Liver (tissue), 9 donors: ENCODE data around the gene CYP1A2. TPM values are rescaled to one million over a fixed set of nuclear protein-coding genes. Genes with fewer than 3 reads are reported as not detected.
A peak's percentile ranks its signal among the peaks of the same experiment; 100 is the strongest.
"Not testable (repeated sequence)": the region's sequence is repeated elsewhere in the genome, so short reads cannot be mapped to it uniquely, and the experiment has no call there.

Experiments used
- DNase-seq: peaks from one replicate; pipeline ENCODE4 v3.0.0-alpha.2; 2017; ENCODE audit warnings: low spot score
- H3K27ac ChIP-seq, 2 donors: one replicate each; pipeline ENCODE4 v1.7.0; 2013; ENCODE audit warnings: inconsistent platforms in 2 of 2, low read length in 2 of 2, control low read depth in 1 of 2, low read depth in 1 of 2, mild to moderate bottlenecking in 1 of 2
- H3K27me3 ChIP-seq, 4 donors: one replicate each; pipeline versions ENCODE4 v1.6.1 to v1.7.0; 2013; ENCODE audit warnings: low read length in 3 of 4, inconsistent platforms in 1 of 4, mild to moderate bottlenecking in 1 of 4, moderate library complexity in 1 of 4; ENCODE audit not compliant: control insufficient read depth in 4 of 4, insufficient read depth in 4 of 4
- H3K36me3 ChIP-seq, 4 donors: one replicate each; pipeline versions ENCODE4 v1.6.1 to v1.7.0; 2013; ENCODE audit warnings: low read length in 3 of 4, mild to moderate bottlenecking in 3 of 4, low read depth in 1 of 4, moderate library complexity in 1 of 4; ENCODE audit not compliant: control insufficient read depth in 4 of 4, insufficient read depth in 3 of 4
- H3K4me1 ChIP-seq, 4 donors: one replicate each; pipeline versions ENCODE4 v1.6.1 to v1.7.0; 2013; ENCODE audit warnings: low read length in 3 of 4, mild to moderate bottlenecking in 3 of 4, moderate library complexity in 1 of 4; ENCODE audit not compliant: control insufficient read depth in 4 of 4, insufficient read depth in 4 of 4
- H3K4me3 ChIP-seq, 3 donors: one replicate each; pipeline versions ENCODE4 v1.6.1 to v1.7.0; 2013; ENCODE audit warnings: low read length in 3 of 3, control low read depth in 1 of 3, low read depth in 1 of 3, mild to moderate bottlenecking in 1 of 3
- H3K9ac ChIP-seq, 2 donors: one replicate each; pipeline ENCODE4 v1.7.0; 2013; ENCODE audit warnings: low read length in 2 of 2, mild to moderate bottlenecking in 2 of 2, moderate library complexity in 2 of 2, control low read depth in 1 of 2, low read depth in 1 of 2
- H3K9me3 ChIP-seq, 4 donors: one replicate each; pipeline versions ENCODE4 v1.6.1 to v1.7.0; 2013; ENCODE audit warnings: low read length in 3 of 4; ENCODE audit not compliant: control insufficient read depth in 4 of 4
- ATF3 ChIP-seq: IDR thresholded peaks from 2 replicates; pipeline ENCODE4 v1.6.1; 2016; ENCODE audit warnings: antibody characterized with exemption
- EGR1 ChIP-seq, 2 donors: IDR thresholded peaks; 2 replicates each; pipeline ENCODE4 v1.6.1; 2016 to 2018; ENCODE audit warnings: antibody characterized with exemption in 2 of 2, low read depth in 2 of 2
- FOXA1 ChIP-seq: IDR thresholded peaks from 2 replicates; pipeline ENCODE4 v1.6.1; 2016; ENCODE audit warnings: antibody characterized with exemption
- FOXA2 ChIP-seq: IDR thresholded peaks from 2 replicates; pipeline ENCODE4 v1.6.1; 2016; ENCODE audit warnings: antibody characterized with exemption
- GABPA ChIP-seq, 2 donors: IDR thresholded peaks in 1 of 2; conservative IDR thresholded peaks in 1 of 2; 2 replicates each; pipeline ENCODE4 v1.6.1; 2016; ENCODE audit warnings: antibody characterized with exemption in 2 of 2, mild to moderate bottlenecking in 1 of 2, moderate library complexity in 1 of 2
- HNF4A ChIP-seq, 2 donors: conservative IDR thresholded peaks; 2 replicates each; pipeline ENCODE4 v1.6.1; 2016; ENCODE audit warnings: antibody characterized with exemption in 2 of 2, mild to moderate bottlenecking in 2 of 2
- HNF4G ChIP-seq: IDR thresholded peaks from 2 replicates; pipeline ENCODE4 v1.6.1; 2016; ENCODE audit warnings: antibody characterized with exemption
- JUND ChIP-seq, 2 donors: IDR thresholded peaks; 2 replicates each; pipeline ENCODE4 v1.6.1; 2016; ENCODE audit warnings: antibody characterized with exemption in 2 of 2
- MAX ChIP-seq: IDR thresholded peaks from 2 replicates; pipeline ENCODE4 v1.6.1; 2016; ENCODE audit warnings: antibody characterized with exemption
- NR2F2 ChIP-seq: IDR thresholded peaks from 2 replicates; pipeline ENCODE4 v1.6.1; 2016; ENCODE audit warnings: antibody characterized with exemption
- RAD21 ChIP-seq, 2 donors: IDR thresholded peaks; 2 replicates each; pipeline ENCODE4 v1.6.1; 2016; ENCODE audit warnings: antibody characterized with exemption in 2 of 2, mild to moderate bottlenecking in 2 of 2
- RXRA ChIP-seq, 2 donors: IDR thresholded peaks; 2 replicates each; pipeline ENCODE4 v1.6.1; 2017 to 2018; ENCODE audit warnings: antibody characterized with exemption in 2 of 2, mild to moderate bottlenecking in 1 of 2
- SP1 ChIP-seq: IDR thresholded peaks from 2 replicates; pipeline ENCODE4 v1.6.1; 2018; ENCODE audit warnings: antibody characterized with exemption, mild to moderate bottlenecking
- TAF1 ChIP-seq: conservative IDR thresholded peaks from 2 replicates; pipeline ENCODE4 v1.6.1; 2016; ENCODE audit warnings: antibody characterized with exemption, mild to moderate bottlenecking
- YY1 ChIP-seq: IDR thresholded peaks from 2 replicates; pipeline ENCODE4 v1.6.1; 2016; ENCODE audit warnings: antibody characterized with exemption, mild to moderate bottlenecking
- ZBTB33 ChIP-seq: IDR thresholded peaks from 2 replicates; pipeline ENCODE4 v1.6.1; 2016; ENCODE audit warnings: antibody characterized with exemption
- WGBS: extraction: QIAGEN DNeasy Blood & Tissue Kit; methylation state at CpG from one replicate; pipeline ENCODE4 v1.1.7; 2013; 5-methylcytosine and 5-hydroxymethylcytosine counted together
- polyA plus RNA-seq, 2 donors: library from polyadenylated mRNA; stranded (reverse) in 1 of 2; unstranded in 1 of 2; fragments of 200-250 nt in 1 of 2; fragments of >200 nt in 1 of 2; fragmentation: Nextera tagmentation in 1 of 2; extraction: Ambion mirVana in 1 of 2; gene quantifications; one replicate each; pipeline versions ENCODE4 v1.2.1 to v1.2.3, GENCODE V29; 2013 to 2015
- total RNA-seq, 2 donors: library from RNA; depleted of rRNA; stranded (reverse); fragments of >200 nt; gene quantifications; one replicate each; pipeline ENCODE4 v1.2.3, GENCODE V29; 2014
- TF ChIP-seq, protein P1 (sequence below): fragments of 150-350 bp; IDR thresholded peaks from 2 replicates; pipeline ENCODE4 v1.5.1; 2017; ENCODE audit warnings: improper control_type of control experiment, low read depth, low read length; ENCODE audit not compliant: missing input control
- TF ChIP-seq, protein P2 (sequence below): IDR thresholded peaks from 2 replicates; pipeline ENCODE4 v1.6.1; 2016; ENCODE audit warnings: antibody characterized with exemption, mild to moderate bottlenecking
- donor health status: healthy.
- donor health status: healthy.
- donor health status: healthy.
- donor health status: healthy.
- donor health status: healthy.

The CYP1A2 gene
- total and polyA plus RNA-seq, 4 donors = 21.8 to 32.5 (median 31.7) TPM; not detected in 1

- Histone ChIP-seq H3K36me3 (no peaks in the 10 kb centered on the region), H3K4me3 (peak overlapping the region in 2 of 3 donors; percentile 60 to 80), H3K9me3 (no peaks in the 10 kb centered on the region), H3K4me1 (peaks cover 9 to 49% (median 43%) of the 10 kb centered on the region in 4 donors), H3K9ac (no peak overlapping the region), H3K27ac (peak overlapping the region; percentile 88 to 90), H3K27me3 (no peaks in the 10 kb centered on the region)
- TF ChIP-seq HNF4A (conservative IDR thresholded peaks at IDR 0.05) (peak in 1 of 2 donors; percentile 8), RAD21 (IDR thresholded peaks at IDR 0.05) (peak in 1 of 2 donors; percentile 20), FOXA1 (no peak), SP1 (peak; percentile 61), RXRA (IDR thresholded peaks at IDR 0.05) (peak; percentile 31 to 38), MAX (peak; percentile 59)
- TF ChIP-seq, protein P1, sequence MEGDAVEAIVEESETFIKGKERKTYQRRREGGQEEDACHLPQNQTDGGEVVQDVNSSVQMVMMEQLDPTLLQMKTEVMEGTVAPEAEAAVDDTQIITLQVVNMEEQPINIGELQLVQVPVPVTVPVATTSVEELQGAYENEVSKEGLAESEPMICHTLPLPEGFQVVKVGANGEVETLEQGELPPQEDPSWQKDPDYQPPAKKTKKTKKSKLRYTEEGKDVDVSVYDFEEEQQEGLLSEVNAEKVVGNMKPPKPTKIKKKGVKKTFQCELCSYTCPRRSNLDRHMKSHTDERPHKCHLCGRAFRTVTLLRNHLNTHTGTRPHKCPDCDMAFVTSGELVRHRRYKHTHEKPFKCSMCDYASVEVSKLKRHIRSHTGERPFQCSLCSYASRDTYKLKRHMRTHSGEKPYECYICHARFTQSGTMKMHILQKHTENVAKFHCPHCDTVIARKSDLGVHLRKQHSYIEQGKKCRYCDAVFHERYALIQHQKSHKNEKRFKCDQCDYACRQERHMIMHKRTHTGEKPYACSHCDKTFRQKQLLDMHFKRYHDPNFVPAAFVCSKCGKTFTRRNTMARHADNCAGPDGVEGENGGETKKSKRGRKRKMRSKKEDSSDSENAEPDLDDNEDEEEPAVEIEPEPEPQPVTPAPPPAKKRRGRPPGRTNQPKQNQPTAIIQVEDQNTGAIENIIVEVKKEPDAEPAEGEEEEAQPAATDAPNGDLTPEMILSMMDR = no peak
- 11% methylated on average over 24 of the region's 24 CpGs for WGBS
- no peak for DNase-seq
These were observed 21.9 kb upstream of the CYP1A2 start for GRCh38 chr15:74726774-74727164.

DNA sequence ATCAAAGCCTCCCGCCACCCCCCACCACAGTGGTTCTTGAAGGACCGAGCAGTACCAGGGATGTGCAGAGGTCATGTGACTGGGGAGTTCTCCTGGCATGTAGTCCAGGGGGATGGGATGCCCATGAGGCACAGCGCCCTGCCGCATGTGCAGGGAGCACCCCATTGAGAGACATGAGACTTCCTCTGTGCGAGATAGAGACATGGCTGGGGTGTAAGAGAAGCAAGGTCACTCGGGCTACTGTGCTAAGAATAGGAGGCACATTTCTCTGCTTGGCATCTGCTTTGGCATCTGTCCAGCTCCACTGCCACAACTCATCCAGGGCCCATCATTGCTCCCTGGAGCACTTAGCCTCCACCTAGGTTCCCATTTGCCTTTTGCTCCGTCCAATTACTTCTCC is 20.9 kb upstream of the CYP1A2 start:
- DNase-seq = no peak
- no peaks in the 10 kb centered on the region for H3K27me3 ChIP-seq
- H3K27ac ChIP-seq = no peak overlapping the region
- H3K9ac ChIP-seq = no peak overlapping the region
- peaks cover 9 to 57% (median 45%) of the 10 kb centered on the region in 4 donors for H3K4me1 ChIP-seq
- TF ChIP-seq RAD21 (IDR thresholded peaks at IDR 0.05) = no peak
- no peak for TF ChIP-seq HNF4G
- no peak for TF ChIP-seq ZBTB33
- TF ChIP-seq, protein P1 = no peak
- TF ChIP-seq FOXA2 = no peak
- no peak for TF ChIP-seq GABPA (IDR thresholded peaks at IDR 0.05 in 1 of 2, conservative IDR thresholded peaks at IDR 0.05 in 1 of 2)
- no peak for TF ChIP-seq NR2F2
- no peak for TF ChIP-seq FOXA1
- no peak for TF ChIP-seq YY1
- no peak for TF ChIP-seq RXRA (IDR thresholded peaks at IDR 0.05)
- TF ChIP-seq HNF4A (conservative IDR thresholded peaks at IDR 0.05) = no peak
- TF ChIP-seq SP1 = no peak
- TF ChIP-seq, protein P2, sequence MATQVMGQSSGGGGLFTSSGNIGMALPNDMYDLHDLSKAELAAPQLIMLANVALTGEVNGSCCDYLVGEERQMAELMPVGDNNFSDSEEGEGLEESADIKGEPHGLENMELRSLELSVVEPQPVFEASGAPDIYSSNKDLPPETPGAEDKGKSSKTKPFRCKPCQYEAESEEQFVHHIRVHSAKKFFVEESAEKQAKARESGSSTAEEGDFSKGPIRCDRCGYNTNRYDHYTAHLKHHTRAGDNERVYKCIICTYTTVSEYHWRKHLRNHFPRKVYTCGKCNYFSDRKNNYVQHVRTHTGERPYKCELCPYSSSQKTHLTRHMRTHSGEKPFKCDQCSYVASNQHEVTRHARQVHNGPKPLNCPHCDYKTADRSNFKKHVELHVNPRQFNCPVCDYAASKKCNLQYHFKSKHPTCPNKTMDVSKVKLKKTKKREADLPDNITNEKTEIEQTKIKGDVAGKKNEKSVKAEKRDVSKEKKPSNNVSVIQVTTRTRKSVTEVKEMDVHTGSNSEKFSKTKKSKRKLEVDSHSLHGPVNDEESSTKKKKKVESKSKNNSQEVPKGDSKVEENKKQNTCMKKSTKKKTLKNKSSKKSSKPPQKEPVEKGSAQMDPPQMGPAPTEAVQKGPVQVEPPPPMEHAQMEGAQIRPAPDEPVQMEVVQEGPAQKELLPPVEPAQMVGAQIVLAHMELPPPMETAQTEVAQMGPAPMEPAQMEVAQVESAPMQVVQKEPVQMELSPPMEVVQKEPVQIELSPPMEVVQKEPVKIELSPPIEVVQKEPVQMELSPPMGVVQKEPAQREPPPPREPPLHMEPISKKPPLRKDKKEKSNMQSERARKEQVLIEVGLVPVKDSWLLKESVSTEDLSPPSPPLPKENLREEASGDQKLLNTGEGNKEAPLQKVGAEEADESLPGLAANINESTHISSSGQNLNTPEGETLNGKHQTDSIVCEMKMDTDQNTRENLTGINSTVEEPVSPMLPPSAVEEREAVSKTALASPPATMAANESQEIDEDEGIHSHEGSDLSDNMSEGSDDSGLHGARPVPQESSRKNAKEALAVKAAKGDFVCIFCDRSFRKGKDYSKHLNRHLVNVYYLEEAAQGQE = no peak
- no peak for TF ChIP-seq JUND (IDR thresholded peaks at IDR 0.05)
- TF ChIP-seq EGR1 (IDR thresholded peaks at IDR 0.05; ENCODE audit: low read depth in 2 of 2) = no peak
- TF ChIP-seq ATF3 = no peak
- TF ChIP-seq TAF1 = no peak
- TF ChIP-seq MAX = no peak
- no peaks in the 10 kb centered on the region for H3K9me3 ChIP-seq
- H3K36me3 ChIP-seq = no peaks in the 10 kb centered on the region
- 58% methylated on average over 7 of the region's 7 CpGs for WGBS
- H3K4me3 ChIP-seq = no peak overlapping the region

- H3K27ac ChIP-seq, H3K27me3 ChIP-seq, H3K36me3 ChIP-seq, DNase-seq, H3K9ac ChIP-seq, H3K9me3 ChIP-seq, H3K4me3 ChIP-seq: not testable (repeated sequence)
- 81% methylated on average over 22 of the region's 30 CpGs for WGBS
- H3K4me1 ChIP-seq = peaks cover 9 to 62% (median 45%) of the 10 kb centered on the region in 4 donors
These were observed 19.9 kb upstream of the CYP1A2 start for GRCh38 chr15:74728699-74729098.
